ENCODE data around the gene SLC41A3.
"Not testable (repeated sequence)": the region's sequence is repeated elsewhere in the genome, so short reads cannot be mapped to it uniquely, and the experiment has no call there.

- TF ChIP-seq CTCF, POLR2A (IDR thresholded peaks at IDR 0.05): not testable (repeated sequence)
These were observed 107.9 kb downstream of the SLC41A3 start for GRCh38 chr3:125976003-125976390.

Measured in suprapubic skin (tissue), 3 donors.